Neural progenitor cell (in vitro differentiated cells): Measurements from ENCODE around the gene ELL3.

Source experiments
- EZH2 ChIP-seq: fragments of 200-600 bp; sonication (generic); IDR thresholded peaks from 2 replicates; pipeline ENCODE4 v1.6.1; 2017; ENCODE audit warnings: antibody characterized with exemption, mild to moderate bottlenecking, moderate library complexity
- EZH2phosphoT487 ChIP-seq: fragments of 200-600 bp; sonication (generic); IDR thresholded peaks from 2 replicates; pipeline ENCODE4 v1.6.1; 2017; ENCODE audit warnings: antibody characterized with exemption
- TF ChIP-seq, protein P1 (sequence below): fragments of 200-600 bp; sonication (generic); IDR thresholded peaks from 2 replicates; pipeline ENCODE4 v1.5.1; 2017; ENCODE audit warnings: antibody characterized with exemption, mild to moderate bottlenecking

DNA sequence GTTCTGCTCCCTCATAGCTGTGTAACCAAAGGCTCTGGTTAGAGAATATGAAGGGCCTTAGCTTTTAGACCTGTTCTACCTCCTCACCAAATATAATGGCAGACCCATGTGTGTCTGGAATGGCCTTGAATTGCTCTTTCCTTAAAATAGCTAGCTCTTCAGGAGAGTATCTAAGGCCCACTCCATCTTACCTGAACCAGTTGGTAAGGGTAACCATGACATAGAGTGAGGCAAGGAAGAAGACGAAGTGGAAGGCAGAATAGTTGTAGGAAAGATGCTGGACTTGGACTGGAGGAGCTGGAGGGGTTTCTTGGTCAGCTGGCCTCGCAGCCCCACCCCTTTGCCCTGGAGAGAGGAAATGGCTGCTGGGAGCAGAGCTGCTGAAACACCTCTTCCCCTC lies 18.4 kb upstream of the ELL3 start:
- TF ChIP-seq, protein P1, sequence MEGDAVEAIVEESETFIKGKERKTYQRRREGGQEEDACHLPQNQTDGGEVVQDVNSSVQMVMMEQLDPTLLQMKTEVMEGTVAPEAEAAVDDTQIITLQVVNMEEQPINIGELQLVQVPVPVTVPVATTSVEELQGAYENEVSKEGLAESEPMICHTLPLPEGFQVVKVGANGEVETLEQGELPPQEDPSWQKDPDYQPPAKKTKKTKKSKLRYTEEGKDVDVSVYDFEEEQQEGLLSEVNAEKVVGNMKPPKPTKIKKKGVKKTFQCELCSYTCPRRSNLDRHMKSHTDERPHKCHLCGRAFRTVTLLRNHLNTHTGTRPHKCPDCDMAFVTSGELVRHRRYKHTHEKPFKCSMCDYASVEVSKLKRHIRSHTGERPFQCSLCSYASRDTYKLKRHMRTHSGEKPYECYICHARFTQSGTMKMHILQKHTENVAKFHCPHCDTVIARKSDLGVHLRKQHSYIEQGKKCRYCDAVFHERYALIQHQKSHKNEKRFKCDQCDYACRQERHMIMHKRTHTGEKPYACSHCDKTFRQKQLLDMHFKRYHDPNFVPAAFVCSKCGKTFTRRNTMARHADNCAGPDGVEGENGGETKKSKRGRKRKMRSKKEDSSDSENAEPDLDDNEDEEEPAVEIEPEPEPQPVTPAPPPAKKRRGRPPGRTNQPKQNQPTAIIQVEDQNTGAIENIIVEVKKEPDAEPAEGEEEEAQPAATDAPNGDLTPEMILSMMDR: no peak
- no peak for TF ChIP-seq EZH2
- TF ChIP-seq EZH2phosphoT487: no peak
